Naive B cell (primary cell): ENCODE data around the gene TSSK2. TPM values are rescaled to one million over a fixed set of nuclear protein-coding genes. Genes with fewer than 3 reads are reported as not detected.
A peak's percentile ranks its signal among the peaks of the same experiment; 100 is the strongest.
"Not testable (repeated sequence)": the region's sequence is repeated elsewhere in the genome, so short reads cannot be mapped to it uniquely, and the experiment has no call there.

Experiments used
- ATAC-seq, 2 donors: fragments of 150-1000 bp; cut with Tn5 transposase; 2 replicates each; pipeline ENCODE4 v1.10.0; 2021; ENCODE audit warnings: low read depth in 2 of 2, mild to moderate bottlenecking in 2 of 2, moderate library complexity in 2 of 2
- DNase-seq: peaks from one replicate; pipeline ENCODE4 v3.0.0; 2022
- H3K27ac Mint-ChIP-seq, 6 donors: one replicate each; pipeline ENCODE4 v1.8.0; 2020 to 2022; ENCODE audit warnings: mild to moderate bottlenecking in 6 of 6, mixed read lengths in 6 of 6, moderate library complexity in 5 of 6, inconsistent platforms in 2 of 6
- H3K27me3 Mint-ChIP-seq, 3 donors: one replicate each; pipeline ENCODE4 v1.8.0; 2021 to 2022; ENCODE audit warnings: mixed read lengths in 3 of 3, mild to moderate bottlenecking in 1 of 3
- H3K36me3 Mint-ChIP-seq, 2 donors: one replicate each; pipeline ENCODE4 v1.8.0; 2020 to 2022; ENCODE audit warnings: mixed read lengths in 2 of 2, inconsistent platforms in 1 of 2, mild to moderate bottlenecking in 1 of 2
- H3K4me1 Mint-ChIP-seq, 3 donors: one replicate each; pipeline ENCODE4 v1.8.0; 2020 to 2022; ENCODE audit warnings: mixed read lengths in 3 of 3, inconsistent platforms in 1 of 3, mild to moderate bottlenecking in 1 of 3, moderate library complexity in 1 of 3
- H3K4me3 Mint-ChIP-seq, 8 donors: one replicate each; pipeline ENCODE4 v1.8.0; 2020 to 2022; ENCODE audit warnings: mild to moderate bottlenecking in 8 of 8, mixed read lengths in 8 of 8, moderate library complexity in 8 of 8, inconsistent platforms in 2 of 8
- H3K9me3 Mint-ChIP-seq, 7 donors: one replicate each; pipeline ENCODE4 v1.8.0; 2020 to 2022; ENCODE audit warnings: mixed read lengths in 7 of 7, mild to moderate bottlenecking in 5 of 7, inconsistent platforms in 2 of 7, moderate library complexity in 1 of 7
- polyA plus RNA-seq, 6 donors: library from polyadenylated mRNA; unstranded; fragments of 300-500 nt; fragmentation: Illumina TruSeq; gene quantifications; one replicate each; pipeline ENCODE4 v1.2.3, GENCODE V29; 2021; ENCODE audit warnings: low read depth in 6 of 6

TSSK2 gene
- polyA plus RNA-seq, 6 donors from 2014 or later = not detected

GRCh38 chr22:19156109-19156508 lies 25.0 kb downstream of the TSSK2 start:
- peaks cover 34 to 66% (median 40%) of the 10 kb centered on the region in 3 donors for H3K27me3 Mint-ChIP-seq
- DNase-seq, H3K4me3 Mint-ChIP-seq, ATAC-seq, H3K4me1 Mint-ChIP-seq: not testable (repeated sequence)
- peaks cover 4 to 12% of the 10 kb centered on the region in 2 donors for H3K36me3 Mint-ChIP-seq
- H3K9me3 Mint-ChIP-seq = peaks cover 0 to 11% (median 5%) of the 10 kb centered on the region in 7 donors
- H3K27ac Mint-ChIP-seq = peak overlapping the region in 2 of 6 donors; percentile 42 to 59

DNA sequence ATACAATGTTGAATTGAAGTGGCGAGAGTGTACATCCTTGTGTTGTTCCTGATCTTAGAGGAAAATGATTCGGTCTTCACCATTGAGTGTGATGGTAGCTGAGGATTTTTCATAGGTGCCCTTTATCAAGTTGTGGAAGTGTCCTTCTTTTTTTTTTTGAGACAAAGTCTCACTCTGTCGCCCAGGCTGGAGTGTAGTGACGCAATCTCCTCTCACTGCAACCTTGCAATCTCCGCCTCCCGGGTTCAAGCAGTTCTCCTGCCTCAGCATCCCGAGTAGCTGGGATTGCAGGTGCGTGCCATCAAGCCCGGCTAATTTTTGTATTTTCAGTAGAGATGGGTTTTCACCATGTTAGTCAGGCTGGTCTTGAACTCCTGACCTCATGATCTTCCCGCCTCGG lies 27.5 kb downstream of the TSSK2 start:
- H3K9me3 Mint-ChIP-seq, H3K36me3 Mint-ChIP-seq, H3K4me3 Mint-ChIP-seq, ATAC-seq, H3K4me1 Mint-ChIP-seq, DNase-seq: not testable (repeated sequence)
- H3K27ac Mint-ChIP-seq = peak overlapping the region in 1 of 6 donors; percentile 33
- peaks cover 16 to 55% (median 19%) of the 10 kb centered on the region in 3 donors for H3K27me3 Mint-ChIP-seq

- Mint-ChIP-seq H3K9me3 (peaks cover 0 to 3% (median 2%) of the 10 kb centered on the region in 7 donors), H3K4me3 (no peak overlapping the region), H3K36me3 (no peaks in the 10 kb centered on the region), H3K27me3 (peaks cover 24 to 60% (median 32%) of the 10 kb centered on the region in 3 donors), H3K27ac (peak overlapping the region in 2 of 6 donors; percentile 47 to 63), H3K4me1 (peaks cover 6 to 11% (median 8%) of the 10 kb centered on the region in 3 donors)
- ATAC-seq = no peak
- DNase-seq = no peak
Observed at GRCh38 chr22:19164425-19164824, 33.3 kb downstream of the TSSK2 start.

DNA sequence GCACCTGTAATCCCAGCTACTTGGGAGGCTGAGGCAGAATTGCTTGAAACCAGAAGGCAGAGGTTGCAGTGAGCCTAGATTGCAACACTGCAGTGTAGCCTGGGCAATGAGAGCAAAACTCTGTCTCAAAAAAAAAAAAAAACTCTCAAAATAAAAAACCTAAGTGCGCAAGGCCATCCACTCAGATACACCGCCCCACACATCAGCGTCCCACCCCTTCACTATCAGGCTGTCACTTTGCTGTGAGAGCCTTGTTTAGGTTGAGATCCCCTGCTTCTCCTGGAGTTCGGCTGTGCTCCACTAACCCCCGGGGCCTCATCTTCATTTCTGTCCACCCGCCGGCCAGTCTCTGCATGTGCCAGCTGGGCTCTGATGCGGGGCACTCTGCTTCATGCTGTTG lies 35.3 kb downstream of the TSSK2 start:
- Mint-ChIP-seq H3K27me3 (peaks cover 24 to 57% (median 41%) of the 10 kb centered on the region in 3 donors), H3K4me1 (peaks cover 17 to 29% (median 22%) of the 10 kb centered on the region in 3 donors), H3K9me3 (peaks cover 0 to 3% (median 2%) of the 10 kb centered on the region in 7 donors), H3K4me3 (peak overlapping the region in 1 of 8 donors; percentile 27), H3K27ac (no peak overlapping the region), H3K36me3 (no peaks in the 10 kb centered on the region)
- ATAC-seq (no peak), DNase-seq (no peak)

DNA sequence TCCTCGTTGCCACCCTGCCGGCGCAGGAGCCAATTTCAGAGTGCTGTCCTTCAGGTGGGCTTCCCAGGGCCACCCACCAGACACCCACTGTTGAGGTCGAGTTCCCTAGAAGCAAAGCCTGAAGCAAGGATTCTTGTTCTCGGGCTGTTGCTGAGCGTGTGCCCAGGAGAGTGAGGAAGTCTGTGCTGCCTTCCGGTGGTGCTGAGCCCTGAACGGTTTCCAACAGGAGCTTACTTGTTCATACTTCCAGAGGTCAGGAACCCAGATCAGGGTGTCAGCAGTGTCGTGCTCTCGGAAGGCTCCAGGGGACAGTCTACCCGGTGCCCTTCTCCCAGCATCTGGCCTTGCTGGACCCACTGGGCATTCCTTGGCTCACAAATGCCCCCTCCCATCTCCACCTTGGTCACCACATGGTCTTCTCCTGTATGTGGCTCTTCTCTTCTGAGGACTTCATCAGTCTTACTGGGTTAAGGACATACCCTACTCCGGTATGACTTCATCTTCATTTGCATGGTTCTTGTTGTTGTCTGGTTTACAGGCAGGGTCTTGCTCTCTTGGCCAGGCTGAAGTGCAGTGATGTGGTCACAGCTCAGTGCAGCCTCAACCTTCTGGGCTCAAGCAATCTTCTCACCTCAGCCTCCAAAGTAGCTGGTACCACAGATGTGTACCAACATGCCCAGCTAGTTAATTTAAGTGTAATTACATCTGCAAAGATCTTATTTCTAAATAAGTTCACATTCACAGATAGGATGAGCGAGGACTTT lies 36.2 kb downstream of the TSSK2 start:
- H3K27me3 Mint-ChIP-seq = peaks cover 24 to 55% (median 41%) of the 10 kb centered on the region in 3 donors
- no peaks in the 10 kb centered on the region for H3K36me3 Mint-ChIP-seq
- H3K4me1 Mint-ChIP-seq = peaks cover 20 to 33% (median 26%) of the 10 kb centered on the region in 3 donors
- DNase-seq = no peak
- H3K9me3 Mint-ChIP-seq = peaks cover 0 to 3% (median 2%) of the 10 kb centered on the region in 7 donors
- peak overlapping the region in 1 of 6 donors; percentile 85 for H3K27ac Mint-ChIP-seq
- peak overlapping the region in 1 of 8 donors; percentile 53 for H3K4me3 Mint-ChIP-seq
- ATAC-seq = no peak

DNA sequence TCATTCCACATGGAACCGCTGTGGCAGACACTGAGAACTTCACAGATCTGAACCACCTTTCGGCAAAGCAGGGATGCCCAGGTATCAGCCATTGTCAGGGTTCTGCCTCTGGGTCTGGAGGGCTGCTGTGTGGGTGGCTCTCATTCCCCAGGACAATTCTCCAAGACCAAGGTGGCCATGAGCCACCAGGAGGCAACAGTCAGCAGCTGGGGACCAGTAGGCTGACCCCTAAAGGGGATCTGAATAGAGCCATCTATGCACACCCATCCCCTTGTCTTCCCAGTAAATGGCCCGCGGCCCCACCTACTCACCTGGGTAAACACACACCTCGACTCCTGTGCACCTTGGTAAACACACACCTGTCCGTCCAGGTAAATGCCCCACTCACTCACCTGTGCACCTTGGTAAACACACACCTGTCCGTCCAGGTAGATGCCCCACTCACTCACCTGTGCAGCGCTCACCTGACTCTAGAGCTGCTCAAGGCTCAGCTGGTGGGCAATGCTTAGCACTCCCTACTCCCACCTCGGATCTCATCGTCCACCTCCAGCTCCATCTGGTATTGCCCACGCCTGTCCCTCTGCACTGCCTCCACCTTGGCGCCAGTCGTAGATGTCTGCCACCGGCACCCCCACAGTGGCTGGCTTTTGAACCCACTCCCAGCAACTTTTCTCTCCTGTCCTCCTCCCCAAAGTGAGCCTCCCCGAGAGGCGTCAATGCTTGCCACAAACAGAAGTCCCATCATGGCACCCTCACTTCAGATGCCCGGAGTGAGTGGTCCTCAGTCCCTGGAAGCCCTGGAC lies 37.2 kb downstream of the TSSK2 start:
- H3K4me3 Mint-ChIP-seq = peak overlapping the region in 6 of 8 donors; percentile 20 to 96 (median 74)
- H3K27me3 Mint-ChIP-seq = peaks cover 24 to 50% (median 41%) of the 10 kb centered on the region in 3 donors
- peaks cover 0 to 3% (median 2%) of the 10 kb centered on the region in 7 donors for H3K9me3 Mint-ChIP-seq
- H3K36me3 Mint-ChIP-seq = no peaks in the 10 kb centered on the region
- peaks cover 30 to 43% (median 36%) of the 10 kb centered on the region in 3 donors for H3K4me1 Mint-ChIP-seq
- ATAC-seq = no peak
- DNase-seq = no peak
- no peak overlapping the region for H3K27ac Mint-ChIP-seq

- DNase-seq (no peak), ATAC-seq (no peak)
- peak overlapping the region in 3 of 6 donors; percentile 56 to 64 (median 59) for H3K27ac Mint-ChIP-seq
- peaks cover 37 to 53% (median 46%) of the 10 kb centered on the region in 3 donors for H3K4me1 Mint-ChIP-seq
- H3K4me3 Mint-ChIP-seq = peak overlapping the region; percentile 42 to 96 (median 90)
- peaks cover 0 to 3% (median 0%) of the 10 kb centered on the region in 7 donors for H3K9me3 Mint-ChIP-seq
- peaks cover 24 to 45% (median 41%) of the 10 kb centered on the region in 3 donors for H3K27me3 Mint-ChIP-seq
- H3K36me3 Mint-ChIP-seq = no peaks in the 10 kb centered on the region
Observed at GRCh38 chr22:19169002-19169946, 38.2 kb downstream of the TSSK2 start.

GRCh38 chr22:19169947-19170318 lies 38.8 kb downstream of the TSSK2 start:
- peak overlapping the region in 3 of 6 donors; percentile 16 to 98 (median 92) for H3K27ac Mint-ChIP-seq
- peaks cover 0 to 2% (median 0%) of the 10 kb centered on the region in 7 donors for H3K9me3 Mint-ChIP-seq
- DNase-seq (no peak), ATAC-seq (no peak)
- H3K27me3 Mint-ChIP-seq = peaks cover 24 to 41% (median 39%) of the 10 kb centered on the region in 3 donors
- peak overlapping the region; percentile 64 to 96 (median 94) for H3K4me3 Mint-ChIP-seq
- H3K36me3 Mint-ChIP-seq = no peaks in the 10 kb centered on the region
- peaks cover 42 to 59% (median 52%) of the 10 kb centered on the region in 3 donors for H3K4me1 Mint-ChIP-seq

GRCh38 chr22:19172213-19173046 lies 41.3 kb downstream of the TSSK2 start:
- ATAC-seq = no peak
- peaks cover 22 to 29% (median 28%) of the 10 kb centered on the region in 3 donors for H3K27me3 Mint-ChIP-seq
- no peak for DNase-seq
- H3K4me3 Mint-ChIP-seq = peak overlapping the region; percentile 91 to 96 (median 94)
- no peaks in the 10 kb centered on the region for H3K36me3 Mint-ChIP-seq
- peak overlapping the region; percentile 80 to 97 (median 92) for H3K27ac Mint-ChIP-seq
- peaks cover 50 to 82% (median 67%) of the 10 kb centered on the region in 3 donors for H3K4me1 Mint-ChIP-seq
- peaks cover 0 to under 1% (median 0%) of the 10 kb centered on the region in 7 donors for H3K9me3 Mint-ChIP-seq

- Mint-ChIP-seq H3K27ac (peak overlapping the region in 3 of 6 donors; percentile 92 to 93 (median 92)), H3K27me3 (peaks cover 15 to 20% (median 19%) of the 10 kb centered on the region in 3 donors), H3K4me1 (peaks cover 50 to 82% (median 67%) of the 10 kb centered on the region in 3 donors), H3K36me3 (no peaks in the 10 kb centered on the region), H3K4me3 (peak overlapping the region; percentile 91 to 96 (median 94)), H3K9me3 (no peaks in the 10 kb centered on the region)
- no peak for ATAC-seq
- DNase-seq = no peak
Observed at GRCh38 chr22:19173047-19174035, 42.2 kb downstream of the TSSK2 start.
